Hepatocyte (in vitro differentiated cells): ENCODE results near the gene CYP4F11.
"Not testable (repeated sequence)": the region's sequence is repeated elsewhere in the genome, so short reads cannot be mapped to it uniquely, and the experiment has no call there.

Experiments
- EZH2phosphoT487 ChIP-seq: fragments of 200-600 bp; sonication (generic); IDR thresholded peaks from one replicate; pipeline ENCODE4 v1.6.1; 2018; ENCODE audit warnings: antibody characterized with exemption, mild to moderate bottlenecking, low read depth, moderate library complexity; ENCODE audit not compliant: unreplicated experiment, severe bottlenecking
- TF ChIP-seq, protein P1 (sequence below): fragments of 200-600 bp; sonication (generic); IDR thresholded peaks from 2 replicates; pipeline ENCODE4 v1.5.1; 2016; ENCODE audit warnings: antibody characterized with exemption, mild to moderate bottlenecking; ENCODE audit not compliant: poor library complexity

DNA sequence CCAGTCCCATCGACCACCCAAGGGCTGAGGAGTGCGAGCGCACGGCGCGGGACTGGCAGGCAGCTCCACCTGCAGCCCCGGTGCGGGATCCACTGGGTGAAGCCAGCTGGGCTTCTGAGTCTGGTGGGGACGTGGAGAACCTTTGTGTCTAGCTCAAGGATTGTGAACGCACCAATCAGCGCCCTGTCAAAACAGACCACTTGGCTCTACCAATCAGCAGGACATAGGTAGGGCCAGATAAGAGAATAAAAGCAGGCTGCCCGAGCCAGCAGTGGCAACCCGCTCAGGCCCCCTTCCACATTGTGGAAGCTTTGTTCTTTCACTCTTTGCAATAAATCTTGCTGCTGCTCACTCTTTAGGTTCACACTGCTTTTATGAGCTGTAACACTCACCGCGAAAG, 34.3 kb downstream of the CYP4F11 start:
- TF ChIP-seq, protein P1, sequence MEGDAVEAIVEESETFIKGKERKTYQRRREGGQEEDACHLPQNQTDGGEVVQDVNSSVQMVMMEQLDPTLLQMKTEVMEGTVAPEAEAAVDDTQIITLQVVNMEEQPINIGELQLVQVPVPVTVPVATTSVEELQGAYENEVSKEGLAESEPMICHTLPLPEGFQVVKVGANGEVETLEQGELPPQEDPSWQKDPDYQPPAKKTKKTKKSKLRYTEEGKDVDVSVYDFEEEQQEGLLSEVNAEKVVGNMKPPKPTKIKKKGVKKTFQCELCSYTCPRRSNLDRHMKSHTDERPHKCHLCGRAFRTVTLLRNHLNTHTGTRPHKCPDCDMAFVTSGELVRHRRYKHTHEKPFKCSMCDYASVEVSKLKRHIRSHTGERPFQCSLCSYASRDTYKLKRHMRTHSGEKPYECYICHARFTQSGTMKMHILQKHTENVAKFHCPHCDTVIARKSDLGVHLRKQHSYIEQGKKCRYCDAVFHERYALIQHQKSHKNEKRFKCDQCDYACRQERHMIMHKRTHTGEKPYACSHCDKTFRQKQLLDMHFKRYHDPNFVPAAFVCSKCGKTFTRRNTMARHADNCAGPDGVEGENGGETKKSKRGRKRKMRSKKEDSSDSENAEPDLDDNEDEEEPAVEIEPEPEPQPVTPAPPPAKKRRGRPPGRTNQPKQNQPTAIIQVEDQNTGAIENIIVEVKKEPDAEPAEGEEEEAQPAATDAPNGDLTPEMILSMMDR = not testable (repeated sequence)
- not testable (repeated sequence) for TF ChIP-seq EZH2phosphoT487
